GM21529 (cell line): ENCODE results near the gene RALB.
A peak's percentile ranks its signal among the peaks of the same experiment; 100 is the strongest.

ENCODE experiments used
- ATAC-seq: cut with Tn5 transposase; IDR thresholded peaks from one replicate; pipeline ENCODE4 v1.9.1; 2021; ENCODE audit not compliant: unreplicated experiment

Gene RALB

GRCh38 chr2:120252225-120253020, at the start of gene RALB:
Gene RALB, plus strand, starts transcription at chr2:120252852. Its CDS starts 25,813 bp downstream, at chr2:120278665.
- ATAC-seq = peak; percentile 91

GRCh38 chr2:120203251-120204021, 49.2 kb upstream of the RALB start:
- ATAC-seq = no peak

GRCh38 chr2:120204022-120204405, 48.6 kb upstream of the RALB start:
- ATAC-seq = no peak

GRCh38 chr2:120204417-120204816, 48.2 kb upstream of the RALB start:
- ATAC-seq = no peak

- ATAC-seq = no peak
These were observed 47.5 kb upstream of the RALB start for GRCh38 chr2:120204945-120205670.

- ATAC-seq = peak; percentile 45
These were observed 46.5 kb upstream of the RALB start for GRCh38 chr2:120206022-120206581.

GRCh38 chr2:120208381-120209353, 44.0 kb upstream of the RALB start:
- no peak for ATAC-seq

GRCh38 chr2:120209427-120210269, 43.0 kb upstream of the RALB start:
- no peak for ATAC-seq

GRCh38 chr2:120210270-120210693, 42.4 kb upstream of the RALB start:
- ATAC-seq = no peak

- ATAC-seq = no peak
These were observed 34.5 kb upstream of the RALB start for GRCh38 chr2:120218181-120218580.

GRCh38 chr2:120219291-120219690, 33.4 kb upstream of the RALB start:
- no peak for ATAC-seq

GRCh38 chr2:120219766-120220165, 32.9 kb upstream of the RALB start:
- no peak for ATAC-seq

- ATAC-seq = no peak
These were observed 31.9 kb upstream of the RALB start for GRCh38 chr2:120220756-120221155.

GRCh38 chr2:120221616-120222015, 31.0 kb upstream of the RALB start:
- no peak for ATAC-seq

- ATAC-seq = no peak
These were observed 30.2 kb upstream of the RALB start for GRCh38 chr2:120222186-120223033.

GRCh38 chr2:120223034-120223912, 29.4 kb upstream of the RALB start, which contains the start of gene TMEM185B:
Gene TMEM185B, minus strand, starts transcription at chr2:120223400. Its CDS starts 424 bp downstream, at chr2:120222976.
- ATAC-seq = peak; percentile 88

GRCh38 chr2:120224256-120224655, 28.4 kb upstream of the RALB start:
- ATAC-seq = no peak
